WTC11 (cell line): ENCODE measurements around the gene MYOF.

Source experiments
- CBFB ChIP-seq: sonication (generic); formaldehyde crosslinking; IDR thresholded peaks from 2 replicates; pipeline ENCODE4 v1.8.1; 2022; ENCODE audit warnings: mild to moderate bottlenecking, low read depth, missing genetic modification reagents
- CTCF ChIP-seq: fragments of 200-600 bp; IDR thresholded peaks from 2 replicates; pipeline ENCODE4 v1.8.0; 2022; ENCODE audit warnings: antibody characterized with exemption
- FOXJ3 ChIP-seq: sonication (generic); formaldehyde crosslinking; IDR thresholded peaks from 2 replicates; pipeline ENCODE4 v1.9.0; 2021; ENCODE audit warnings: missing genetic modification reagents, mild to moderate bottlenecking, borderline replicate concordance
- HMGA2 ChIP-seq: fragments of 250-450 bp; sonication (Bioruptor Pico); IDR thresholded peaks from 2 replicates; pipeline ENCODE4 v1.4.0; 2021; ENCODE audit warnings: mild to moderate bottlenecking, moderate library complexity
- NR3C1 ChIP-seq: sonication (generic); formaldehyde crosslinking; conservative IDR thresholded peaks from 2 replicates; pipeline ENCODE4 v1.8.1; 2023; ENCODE audit warnings: low read depth, mild to moderate bottlenecking, missing genetic modification reagents
- TEAD1 ChIP-seq: sonication (generic); formaldehyde crosslinking; IDR thresholded peaks from 2 replicates; pipeline ENCODE4 v1.8.0; 2022; ENCODE audit warnings: mild to moderate bottlenecking, missing genetic modification reagents
- ZNF416 ChIP-seq: fragments of 250-450 bp; sonication (Bioruptor Pico); IDR thresholded peaks from 2 replicates; pipeline ENCODE4 v1.9.0; 2021; ENCODE audit warnings: mild to moderate bottlenecking, inconsistent platforms

GRCh38 chr10:93463723-93464476 lies 18.2 kb downstream of the MYOF start:
- TF ChIP-seq NR3C1 (CRISPR knock-in tag) (no peak), HMGA2 (CRISPR knock-in tag) (no peak), CTCF (no peak), ZNF416 (CRISPR knock-in tag) (no peak), FOXJ3 (CRISPR knock-in tag) (no peak), CBFB (CRISPR knock-in tag) (no peak), TEAD1 (CRISPR knock-in tag) (no peak)
